GM13976 (cell line): ENCODE data around the gene RDH13.
A peak's percentile ranks its signal among the peaks of the same experiment; 100 is the strongest.

Source experiments
- DNase-seq: peaks from one replicate; pipeline ENCODE4 v3.0.0; 2012; ENCODE audit warnings: low spot score
- CTCF ChIP-seq: IDR thresholded peaks from 2 replicates; pipeline ENCODE4 v1.5.1; 2012; ENCODE audit warnings: borderline replicate concordance, mild to moderate bottlenecking; ENCODE audit not compliant: insufficient read depth; ENCODE audit errors: extremely low read depth, missing control alignments, control extremely low read depth
- in situ Hi-C: fragments of 300-500 bp; cut with MboI; formaldehyde crosslinking; loops from one replicate; pipeline ENCODE4 v1.12.0; 2022; ENCODE audit warnings: low sequenced_read_pairs, mixed read lengths, inconsistent platforms; ENCODE audit not compliant: unreplicated experiment

RDH13 gene

GRCh38 chr19:55086730-55087541 lies 24.0 kb upstream of the RDH13 start:
- TF ChIP-seq CTCF, result no peak
- peak; percentile 80 for DNase-seq
- in situ Hi-C loops, result no loop called here

- no peak for DNase-seq
- no peak for TF ChIP-seq CTCF
- in situ Hi-C loops, result no loop called here
These were observed 23.2 kb upstream of the RDH13 start for GRCh38 chr19:55085923-55086715.

GRCh38 chr19:55084416-55084815 lies 21.5 kb upstream of the RDH13 start:
- in situ Hi-C loops, result no loop called here
- no peak for TF ChIP-seq CTCF
- no peak for DNase-seq

DNA sequence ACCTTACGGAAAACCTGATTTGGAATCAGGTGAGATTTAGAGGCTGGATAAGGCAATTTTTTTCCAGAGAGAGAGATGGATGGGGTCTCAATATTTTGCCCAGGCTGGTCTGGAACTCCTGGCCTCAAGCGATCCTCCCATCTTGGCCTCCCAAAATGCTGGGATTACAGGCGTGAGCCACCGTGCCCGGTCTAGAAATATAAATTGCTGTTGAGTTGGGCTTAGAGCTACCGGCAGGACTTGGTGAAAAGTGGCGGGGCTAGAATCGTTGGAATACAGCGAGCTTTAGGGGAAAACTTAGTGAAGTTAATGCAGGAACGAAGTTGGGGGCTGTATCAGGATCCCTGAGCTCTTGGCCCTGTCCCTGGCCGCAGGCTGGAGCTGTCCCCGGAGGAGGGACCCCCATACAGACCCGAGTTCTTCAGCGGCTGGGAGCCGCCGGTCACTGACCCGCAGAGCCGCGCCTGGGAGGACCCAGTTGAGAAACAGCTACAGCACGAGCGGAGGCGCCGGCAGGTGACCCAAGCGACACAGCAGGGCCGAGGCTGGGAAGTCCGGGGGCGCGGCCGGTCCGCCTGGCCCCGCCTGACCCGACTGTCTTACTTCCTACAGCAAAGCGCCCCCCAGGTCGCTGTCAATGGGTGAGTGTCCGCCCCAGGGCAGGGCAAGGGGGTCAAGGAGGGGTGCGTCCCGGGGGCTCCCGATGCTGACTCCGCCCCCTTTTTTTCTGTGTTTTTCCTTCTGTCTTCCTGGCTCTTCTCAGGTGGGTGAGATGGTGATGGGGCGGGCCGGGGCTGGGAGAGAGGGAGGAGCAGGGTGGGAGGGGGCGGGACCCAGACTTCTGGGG lies 20.3 kb upstream of the RDH13 start:
- DNase-seq, result no peak
- TF ChIP-seq CTCF, result no peak
- in situ Hi-C loops, result no loop called here

- in situ Hi-C loops, result no loop called here
- no peak for DNase-seq
- no peak for TF ChIP-seq CTCF
These were observed 19.3 kb upstream of the RDH13 start for GRCh38 chr19:55082020-55082851.

GRCh38 chr19:55081770-55082019 lies 18.7 kb upstream of the RDH13 start:
- DNase-seq, result no peak
- TF ChIP-seq CTCF, result no peak
- in situ Hi-C loops, result no loop called here
